HG03159 (cell line): ENCODE results near the gene ZFP3.
"Not testable (repeated sequence)": the region's sequence is repeated elsewhere in the genome, so short reads cannot be mapped to it uniquely, and the experiment has no call there.

Experiments
- ATAC-seq: cut with Tn5 transposase; IDR thresholded peaks from one replicate; pipeline ENCODE4 v1.9.1; 2021; ENCODE audit warnings: mild to moderate bottlenecking, moderate library complexity; ENCODE audit not compliant: unreplicated experiment

ZFP3 gene

GRCh38 chr17:5078106-5079028, at the start of gene ZFP3:
Gene ZFP3 (plus strand): TSS chr17:5078467. CDS start chr17:5091505, 13,038 bp downstream.
- peak; percentile 89 for ATAC-seq

GRCh38 chr17:5030168-5030567, 48.1 kb upstream of the ZFP3 start:
- not testable (repeated sequence) for ATAC-seq

- peak; percentile 63 for ATAC-seq
Measured at GRCh38 chr17:5031365-5032082, 46.7 kb upstream of the ZFP3 start.

- no peak for ATAC-seq
Measured at GRCh38 chr17:5032865-5033264, 45.4 kb upstream of the ZFP3 start.

- ATAC-seq = no peak
Measured at GRCh38 chr17:5033352-5034015, 44.8 kb upstream of the ZFP3 start.

GRCh38 chr17:5034063-5034462, 44.2 kb upstream of the ZFP3 start:
- ATAC-seq = no peak

- no peak for ATAC-seq
Measured at GRCh38 chr17:5034651-5035050, 43.6 kb upstream of the ZFP3 start.

GRCh38 chr17:5035315-5035714, 43.0 kb upstream of the ZFP3 start, which contains the start of gene SLC52A1:
Gene SLC52A1 (minus strand): TSS chr17:5035426. CDS start chr17:5034606, 820 bp downstream.
- no peak for ATAC-seq

GRCh38 chr17:5042157-5043022, 35.9 kb upstream of the ZFP3 start:
- ATAC-seq = no peak

- ATAC-seq = no peak
Measured at GRCh38 chr17:5043524-5043923, 34.7 kb upstream of the ZFP3 start.

- no peak for ATAC-seq
Measured at GRCh38 chr17:5044630-5045029, 33.6 kb upstream of the ZFP3 start.

- no peak for ATAC-seq
Measured at GRCh38 chr17:5045496-5045895, 32.8 kb upstream of the ZFP3 start.

GRCh38 chr17:5047446-5047845, 30.8 kb upstream of the ZFP3 start:
- ATAC-seq = no peak

- no peak for ATAC-seq
Measured at GRCh38 chr17:5049314-5049841, 28.9 kb upstream of the ZFP3 start.

- ATAC-seq = no peak
Measured at GRCh38 chr17:5050278-5050677, 28.0 kb upstream of the ZFP3 start.

- ATAC-seq = no peak
Measured at GRCh38 chr17:5055543-5055942, 22.7 kb upstream of the ZFP3 start.

GRCh38 chr17:5065227-5065744, 13.0 kb upstream of the ZFP3 start:
- no peak for ATAC-seq

GRCh38 chr17:5068236-5068635, 10.0 kb upstream of the ZFP3 start:
- no peak for ATAC-seq

GRCh38 chr17:5069724-5070123, 8.5 kb upstream of the ZFP3 start:
- ATAC-seq = no peak

GRCh38 chr17:5075472-5075871, 2.8 kb upstream of the ZFP3 start:
- ATAC-seq = not testable (repeated sequence)
